Stimulated activated memory B cell treated with anti-CD40 and anti-IgM and Interleukin-4, amounts not matched to agents 10 μg/mL and 1 μg/mL and 100 μg/mL, for 72 hours (primary cell): Measurements from ENCODE around the gene REEP5.
"Not testable (repeated sequence)": the region's sequence is repeated elsewhere in the genome, so short reads cannot be mapped to it uniquely, and the experiment has no call there.

ENCODE experiments used
- ATAC-seq: fragments of 150-1000 bp; cut with Tn5 transposase; 2 replicates; pipeline ENCODE4 v1.10.0; 2021
- H3K27ac Mint-ChIP-seq: one replicate; pipeline ENCODE4 v1.8.0; 2022; ENCODE audit warnings: mild to moderate bottlenecking, mixed read lengths
- H3K27me3 Mint-ChIP-seq: one replicate; pipeline ENCODE4 v1.8.0; 2022; ENCODE audit warnings: mixed read lengths
- H3K36me3 Mint-ChIP-seq: one replicate; pipeline ENCODE4 v1.8.0; 2022; ENCODE audit warnings: mixed read lengths
- H3K4me1 Mint-ChIP-seq: one replicate; pipeline ENCODE4 v1.8.0; 2022; ENCODE audit warnings: mixed read lengths
- H3K4me3 Mint-ChIP-seq: one replicate; pipeline ENCODE4 v1.8.0; 2022; ENCODE audit warnings: mild to moderate bottlenecking, moderate library complexity, mixed read lengths
- H3K9me3 Mint-ChIP-seq: one replicate; pipeline ENCODE4 v1.8.0; 2022; ENCODE audit warnings: mixed read lengths

REEP5 gene

GRCh38 chr5:112918136-112918535, 3.9 kb downstream of the REEP5 start:
- no peak overlapping the region for H3K27ac Mint-ChIP-seq
- H3K4me3 Mint-ChIP-seq: no peak overlapping the region
- no peak for ATAC-seq

GRCh38 chr5:112917453-112917995, 4.5 kb downstream of the REEP5 start:
- Mint-ChIP-seq H3K27ac (no peak overlapping the region), H3K4me3 (no peak overlapping the region), H3K9me3 (no peaks in the 10 kb centered on the region), H3K4me1 (peaks cover 52% of the 10 kb centered on the region), H3K36me3 (peaks cover 51% of the 10 kb centered on the region), H3K27me3 (no peaks in the 10 kb centered on the region)
- no peak for ATAC-seq

More at GRCh38 chr5:112918136-112918535, 3.9 kb downstream of the REEP5 start:
- H3K27me3 Mint-ChIP-seq: no peaks in the 10 kb centered on the region
- no peaks in the 10 kb centered on the region for H3K9me3 Mint-ChIP-seq
- H3K4me1 Mint-ChIP-seq: peaks cover 52% of the 10 kb centered on the region
- H3K36me3 Mint-ChIP-seq: peaks cover 47% of the 10 kb centered on the region

GRCh38 chr5:112915831-112916230, 6.2 kb downstream of the REEP5 start:
- ATAC-seq: no peak
- no peaks in the 10 kb centered on the region for H3K9me3 Mint-ChIP-seq
- H3K27ac Mint-ChIP-seq: peak overlapping the region; percentile 33
- H3K36me3 Mint-ChIP-seq: peaks cover 59% of the 10 kb centered on the region
- no peak overlapping the region for H3K4me3 Mint-ChIP-seq
- H3K27me3 Mint-ChIP-seq: no peaks in the 10 kb centered on the region
- peaks cover 48% of the 10 kb centered on the region for H3K4me1 Mint-ChIP-seq

- ATAC-seq: no peak
- Mint-ChIP-seq H3K4me1 (peaks cover 45% of the 10 kb centered on the region), H3K36me3 (peaks cover 71% of the 10 kb centered on the region), H3K9me3 (no peaks in the 10 kb centered on the region), H3K27ac (no peak overlapping the region), H3K27me3 (no peaks in the 10 kb centered on the region), H3K4me3 (no peak overlapping the region)
Measured at GRCh38 chr5:112914584-112914983, 7.4 kb downstream of the REEP5 start.

GRCh38 chr5:112910529-112910928, 11.5 kb downstream of the REEP5 start:
- no peaks in the 10 kb centered on the region for H3K27me3 Mint-ChIP-seq
- ATAC-seq: no peak
- H3K4me1 Mint-ChIP-seq: peaks cover 31% of the 10 kb centered on the region
- H3K4me3 Mint-ChIP-seq: no peak overlapping the region
- peaks cover 53% of the 10 kb centered on the region for H3K36me3 Mint-ChIP-seq
- no peak overlapping the region for H3K27ac Mint-ChIP-seq
- H3K9me3 Mint-ChIP-seq: no peaks in the 10 kb centered on the region

- Mint-ChIP-seq H3K9me3 (no peaks in the 10 kb centered on the region), H3K27me3 (no peaks in the 10 kb centered on the region), H3K4me1 (peaks cover 30% of the 10 kb centered on the region), H3K36me3 (peaks cover 40% of the 10 kb centered on the region), H3K4me3 (no peak overlapping the region), H3K27ac (peak overlapping the region; percentile 66)
- ATAC-seq: no peak
Measured at GRCh38 chr5:112908854-112909253, 13.2 kb downstream of the REEP5 start.

GRCh38 chr5:112907166-112907631, 14.8 kb downstream of the REEP5 start:
- ATAC-seq: peak; percentile 63
- H3K4me3 Mint-ChIP-seq: no peak overlapping the region
- no peaks in the 10 kb centered on the region for H3K27me3 Mint-ChIP-seq
- peaks cover 38% of the 10 kb centered on the region for H3K36me3 Mint-ChIP-seq
- peaks cover 34% of the 10 kb centered on the region for H3K4me1 Mint-ChIP-seq
- peak overlapping the region; percentile 46 for H3K27ac Mint-ChIP-seq
- H3K9me3 Mint-ChIP-seq: no peaks in the 10 kb centered on the region

- no peak overlapping the region for H3K4me3 Mint-ChIP-seq
- H3K4me1 Mint-ChIP-seq: peaks cover 34% of the 10 kb centered on the region
- H3K9me3 Mint-ChIP-seq: no peaks in the 10 kb centered on the region
- peak overlapping the region; percentile 46 for H3K27ac Mint-ChIP-seq
- ATAC-seq: peak; percentile 65
- H3K36me3 Mint-ChIP-seq: peaks cover 39% of the 10 kb centered on the region
- no peaks in the 10 kb centered on the region for H3K27me3 Mint-ChIP-seq
Measured at GRCh38 chr5:112906637-112907036, 15.4 kb downstream of the REEP5 start.

GRCh38 chr5:112904996-112905395, 17.0 kb downstream of the REEP5 start:
- not testable (repeated sequence) for H3K4me3 Mint-ChIP-seq

GRCh38 chr5:112902561-112902960, 19.5 kb downstream of the REEP5 start:
- H3K36me3 Mint-ChIP-seq: peaks cover 35% of the 10 kb centered on the region
- peaks cover 45% of the 10 kb centered on the region for H3K4me1 Mint-ChIP-seq
- H3K9me3 Mint-ChIP-seq: no peaks in the 10 kb centered on the region
- H3K27ac Mint-ChIP-seq: no peak overlapping the region
- no peak overlapping the region for H3K4me3 Mint-ChIP-seq
- ATAC-seq: no peak
- H3K27me3 Mint-ChIP-seq: no peaks in the 10 kb centered on the region

More at GRCh38 chr5:112904996-112905395, 17.0 kb downstream of the REEP5 start:
- Mint-ChIP-seq H3K4me1 (peaks cover 41% of the 10 kb centered on the region), H3K36me3 (peaks cover 38% of the 10 kb centered on the region)
- ATAC-seq, H3K9me3 Mint-ChIP-seq, H3K27ac Mint-ChIP-seq, H3K27me3 Mint-ChIP-seq: not testable (repeated sequence)

GRCh38 chr5:112895682-112896081, 26.3 kb downstream of the REEP5 start:
- H3K9me3 Mint-ChIP-seq: no peaks in the 10 kb centered on the region

GRCh38 chr5:112892776-112893175, 29.3 kb downstream of the REEP5 start:
- no peaks in the 10 kb centered on the region for H3K27me3 Mint-ChIP-seq
- peaks cover 46% of the 10 kb centered on the region for H3K36me3 Mint-ChIP-seq
- H3K4me3 Mint-ChIP-seq: no peak overlapping the region
- no peak for ATAC-seq
- no peak overlapping the region for H3K27ac Mint-ChIP-seq
- no peaks in the 10 kb centered on the region for H3K9me3 Mint-ChIP-seq
- H3K4me1 Mint-ChIP-seq: peaks cover 38% of the 10 kb centered on the region

More at GRCh38 chr5:112895682-112896081, 26.3 kb downstream of the REEP5 start:
- peak overlapping the region; percentile 54 for H3K27ac Mint-ChIP-seq
- no peak overlapping the region for H3K4me3 Mint-ChIP-seq
- peaks cover 50% of the 10 kb centered on the region for H3K36me3 Mint-ChIP-seq
- peaks cover 35% of the 10 kb centered on the region for H3K4me1 Mint-ChIP-seq
- ATAC-seq: no peak
- H3K27me3 Mint-ChIP-seq: no peaks in the 10 kb centered on the region

GRCh38 chr5:112892066-112892465, 30.0 kb downstream of the REEP5 start:
- peaks cover 39% of the 10 kb centered on the region for H3K36me3 Mint-ChIP-seq

GRCh38 chr5:112886975-112887374, 35.1 kb downstream of the REEP5 start:
- Mint-ChIP-seq H3K9me3 (no peaks in the 10 kb centered on the region), H3K27me3 (no peaks in the 10 kb centered on the region), H3K36me3 (peaks cover 21% of the 10 kb centered on the region), H3K4me3 (no peak overlapping the region), H3K4me1 (peaks cover 12% of the 10 kb centered on the region), H3K27ac (no peak overlapping the region)
- ATAC-seq: no peak

More at GRCh38 chr5:112892066-112892465, 30.0 kb downstream of the REEP5 start:
- H3K27me3 Mint-ChIP-seq, H3K4me3 Mint-ChIP-seq, ATAC-seq, H3K9me3 Mint-ChIP-seq: not testable (repeated sequence)
- Mint-ChIP-seq H3K27ac (peak overlapping the region; percentile 13), H3K4me1 (peaks cover 31% of the 10 kb centered on the region)

GRCh38 chr5:112885001-112885400, 37.0 kb downstream of the REEP5 start:
- ATAC-seq: no peak
- H3K9me3 Mint-ChIP-seq: no peaks in the 10 kb centered on the region
- H3K27me3 Mint-ChIP-seq: no peaks in the 10 kb centered on the region
- no peak overlapping the region for H3K27ac Mint-ChIP-seq
- H3K4me3 Mint-ChIP-seq: no peak overlapping the region
- peaks cover 5% of the 10 kb centered on the region for H3K4me1 Mint-ChIP-seq
- H3K36me3 Mint-ChIP-seq: peaks cover 14% of the 10 kb centered on the region

GRCh38 chr5:112883192-112883591, 38.8 kb downstream of the REEP5 start:
- H3K27me3 Mint-ChIP-seq: no peaks in the 10 kb centered on the region
- ATAC-seq: peak; percentile 16
- no peaks in the 10 kb centered on the region for H3K9me3 Mint-ChIP-seq
- peaks cover 9% of the 10 kb centered on the region for H3K4me1 Mint-ChIP-seq
- H3K4me3 Mint-ChIP-seq: no peak overlapping the region
- no peak overlapping the region for H3K27ac Mint-ChIP-seq
- peaks cover 12% of the 10 kb centered on the region for H3K36me3 Mint-ChIP-seq
